Adrenal gland (tissue), 12 donors: ENCODE results near the gene MYMK. TPM values are rescaled to one million over a fixed set of nuclear protein-coding genes. Genes with fewer than 3 reads are reported as not detected.

Experiments
- DNase-seq, 7 donors: peaks; one replicate each; pipeline ENCODE4 v3.0.0-alpha.2; 2019 to 2020
- H3K27ac ChIP-seq, 5 donors: fragments of 200-600 bp; sonication (generic) in 4 of 5; 1 replicate in 3 of 5; 2 replicates in 2 of 5; pipeline versions ENCODE4 v1.5.1 to v1.8.0; 2016 to 2020; ENCODE audit warnings: mild to moderate bottlenecking in 1 of 5
- H3K27me3 ChIP-seq: fragments of 200-600 bp; 2 replicates; pipeline ENCODE4 v1.8.0; 2021
- H3K36me3 ChIP-seq, 2 donors: fragments of 200-600 bp; replicated peaks in 1 of 2; 1 replicate in 1 of 2; 2 replicates in 1 of 2; pipeline versions ENCODE4 v1.5.1 to v1.8.0; 2018 to 2022
- H3K4me1 ChIP-seq, 2 donors: fragments of 200-600 bp; replicated peaks in 1 of 2; 1 replicate in 1 of 2; 2 replicates in 1 of 2; pipeline versions ENCODE4 v1.5.1 to v1.8.0; 2018 to 2021
- H3K4me3 ChIP-seq, 4 donors: fragments of 200-600 bp; sonication (generic) in 3 of 4; one replicate each; pipeline ENCODE4 v1.5.1; 2016 to 2018
- H3K9me3 ChIP-seq, 3 donors: fragments of 200-600 bp; sonication (generic) in 1 of 3; replicated peaks in 1 of 3; 1 replicate in 2 of 3; 2 replicates in 1 of 3; pipeline versions ENCODE4 v1.5.1 to v1.8.0; 2016 to 2021
- POLR2A ChIP-seq, 2 donors: fragments of 450-650 bp; IDR thresholded peaks; one replicate each; pipeline ENCODE4 v1.6.1; 2017; ENCODE audit warnings: antibody characterized with exemption in 2 of 2, mild to moderate bottlenecking in 2 of 2, moderate library complexity in 1 of 2
- WGBS, 4 donors: extraction: QIAGEN DNeasy Blood & Tissue Kit in 2 of 4; methylation state at CpG; one replicate each; pipeline versions ENCODE4 v1.1.5 to v1.1.7; 2013 to 2017; 5-methylcytosine and 5-hydroxymethylcytosine counted together
- intact Hi-C, 2 donors: fragments of 100-400 bp; cut with DNase I; formaldehyde crosslinking; loops; one replicate each; pipeline versions ENCODE4 v1.14.1 to v1.15.0; 2022 to 2023
- polyA plus RNA-seq, 3 donors: library from polyadenylated mRNA; stranded (reverse); fragments of 200-250 nt in 2 of 3; fragments of 350-450 nt in 1 of 3; fragmentation: Illumina TruSeq in 1 of 3; extraction: RNeasy Lipid Tissue Mini Kit (QIAGEN cat#74804) in 1 of 3; gene quantifications; one replicate each; pipeline ENCODE4 v1.2.3, GENCODE V29; 2013 to 2014
- total RNA-seq, 9 donors: library from RNA; depleted of rRNA in 4 of 9; stranded (reverse); fragments of >200 nt in 4 of 9; fragments of 120-200 nt in 1 of 9; fragmentation: NEBNext Ultra II Directional in 1 of 9; extraction: Animal tissue kit (Norgen Biotek cat#: 25700) in 1 of 9; gene quantifications; one replicate each; pipeline versions ENCODE4 v1.1.0 to v1.2.4, GENCODE V29; 2013 to 2023
- TF ChIP-seq, protein P1 (sequence below), 6 experiments: fragments of 450-650 bp in 4 of 6; fragments of 200-600 bp in 2 of 6; sonication (generic) in 1 of 6; IDR thresholded peaks; 1 replicate in 5 of 6; 2 replicates in 1 of 6; pipeline versions ENCODE4 v1.5.1 to v1.8.0; 2016 to 2021; ENCODE audit warnings: antibody characterized with exemption in 6 of 6, mild to moderate bottlenecking in 2 of 6, moderate library complexity in 1 of 6
- donor health status: healthy with polysubstance abuse.
- donor health status: Bipolar disorder and iron deficiency.
- donor health status: DM: yes; HTN: yes; CAD: no.
- donor health status: DM: no; HTN: no; CAD: no.
- donor health status: DM: no; HTN: no; CAD: no.
- donor health status: DM: yes; HTN: yes; CAD: no.

MYMK gene
- total and polyA plus RNA-seq, 12 donors = not detected

- 53 to 94% (median 68%) methylated on average over 3 to 23 of the region's 23 CpGs for WGBS, 4 donors
- peak overlapping the region in 3 of 5 donors; percentile 11 to 79 (median 49) for H3K27ac ChIP-seq
Measured at GRCh38 chr9:133505901-133506652, 18.7 kb downstream of the MYMK start.

GRCh38 chr9:133505186-133505830, 19.5 kb downstream of the MYMK start:
- Histone ChIP-seq H3K9me3 (peaks cover 0 to 11% (median 0%) of the 10 kb centered on the region in 3 donors), H3K4me3 (no peak overlapping the region), H3K4me1 (peaks cover 9 to 23% of the 10 kb centered on the region in 2 donors), H3K36me3 (no peaks in the 10 kb centered on the region), H3K27ac (peak overlapping the region in 2 of 5 donors; percentile 49 to 79), H3K27me3 (no peaks in the 10 kb centered on the region)
- TF ChIP-seq, protein P1, sequence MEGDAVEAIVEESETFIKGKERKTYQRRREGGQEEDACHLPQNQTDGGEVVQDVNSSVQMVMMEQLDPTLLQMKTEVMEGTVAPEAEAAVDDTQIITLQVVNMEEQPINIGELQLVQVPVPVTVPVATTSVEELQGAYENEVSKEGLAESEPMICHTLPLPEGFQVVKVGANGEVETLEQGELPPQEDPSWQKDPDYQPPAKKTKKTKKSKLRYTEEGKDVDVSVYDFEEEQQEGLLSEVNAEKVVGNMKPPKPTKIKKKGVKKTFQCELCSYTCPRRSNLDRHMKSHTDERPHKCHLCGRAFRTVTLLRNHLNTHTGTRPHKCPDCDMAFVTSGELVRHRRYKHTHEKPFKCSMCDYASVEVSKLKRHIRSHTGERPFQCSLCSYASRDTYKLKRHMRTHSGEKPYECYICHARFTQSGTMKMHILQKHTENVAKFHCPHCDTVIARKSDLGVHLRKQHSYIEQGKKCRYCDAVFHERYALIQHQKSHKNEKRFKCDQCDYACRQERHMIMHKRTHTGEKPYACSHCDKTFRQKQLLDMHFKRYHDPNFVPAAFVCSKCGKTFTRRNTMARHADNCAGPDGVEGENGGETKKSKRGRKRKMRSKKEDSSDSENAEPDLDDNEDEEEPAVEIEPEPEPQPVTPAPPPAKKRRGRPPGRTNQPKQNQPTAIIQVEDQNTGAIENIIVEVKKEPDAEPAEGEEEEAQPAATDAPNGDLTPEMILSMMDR (IDR thresholded peaks at IDR 0.05) = no peak
- TF ChIP-seq POLR2A (IDR thresholded peaks at IDR 0.05) = no peak
- 84 to 90% (median 88%) methylated on average over 11 to 13 of the region's 13 CpGs for WGBS, 4 donors
- intact Hi-C loops = no loop called here
- no peak for DNase-seq

More at GRCh38 chr9:133505901-133506652, 18.7 kb downstream of the MYMK start:
- intact Hi-C loops = no loop called here
- Histone ChIP-seq H3K4me1 (peaks cover 9 to 23% of the 10 kb centered on the region in 2 donors), H3K9me3 (peaks cover 0 to 11% (median 0%) of the 10 kb centered on the region in 3 donors), H3K27me3 (no peaks in the 10 kb centered on the region), H3K4me3 (no peak overlapping the region), H3K36me3 (no peaks in the 10 kb centered on the region)
- no peak for TF ChIP-seq POLR2A (IDR thresholded peaks at IDR 0.05)
- TF ChIP-seq, protein P1 (IDR thresholded peaks at IDR 0.05) = no peak
- DNase-seq = peak in 4 of 7 donors; percentile 26 to 67 (median 51)

GRCh38 chr9:133502112-133502511, 22.6 kb downstream of the MYMK start:
- Histone ChIP-seq H3K9me3 (peaks cover 0 to 11% (median 0%) of the 10 kb centered on the region in 3 donors), H3K36me3 (no peaks in the 10 kb centered on the region), H3K27ac (no peak overlapping the region), H3K4me1 (peaks cover 9 to 14% of the 10 kb centered on the region in 2 donors), H3K27me3 (no peaks in the 10 kb centered on the region), H3K4me3 (no peak overlapping the region)
- WGBS, 4 donors = 93 to 98% (median 95%) methylated on average over 1 of the region's 1 CpG
- TF ChIP-seq POLR2A (IDR thresholded peaks at IDR 0.05) = no peak
- TF ChIP-seq, protein P1 (IDR thresholded peaks at IDR 0.05) = no peak
- intact Hi-C loops = no loop called here
- DNase-seq = no peak

GRCh38 chr9:133499892-133500270, 24.9 kb downstream of the MYMK start:
- TF ChIP-seq, protein P1 (IDR thresholded peaks at IDR 0.05) = no peak
- no peak for TF ChIP-seq POLR2A (IDR thresholded peaks at IDR 0.05)
- no peaks in the 10 kb centered on the region for H3K27me3 ChIP-seq
- H3K27ac ChIP-seq = peak overlapping the region in 3 of 5 donors; percentile 44 to 80 (median 51)
- DNase-seq = no peak
- WGBS, 4 donors = 59 to 83% (median 80%) methylated on average over 2 to 12 of the region's 12 CpGs
- H3K9me3 ChIP-seq = peaks cover 0 to 11% (median 0%) of the 10 kb centered on the region in 3 donors
- intact Hi-C loops = no loop called here
- H3K36me3 ChIP-seq = no peaks in the 10 kb centered on the region
- no peak overlapping the region for H3K4me3 ChIP-seq
- no peaks in the 10 kb centered on the region for H3K4me1 ChIP-seq
